Ascending aorta (tissue), 2 donors: ENCODE measurements around the gene RGS3. TPM values are rescaled to one million over a fixed set of nuclear protein-coding genes. Genes with fewer than 3 reads are reported as not detected.
A peak's percentile ranks its signal among the peaks of the same experiment; 100 is the strongest.

Experiments
- DNase-seq, 2 donors: peaks; one replicate each; pipeline ENCODE4 v3.0.0-alpha.2; 2019; ENCODE audit warnings: low spot score in 2 of 2
- H3K27ac ChIP-seq, 2 donors: fragments of 200-600 bp; sonication (generic); one replicate each; pipeline ENCODE4 v1.5.1; 2016 to 2017; ENCODE audit warnings: mild to moderate bottlenecking in 1 of 2
- H3K27me3 ChIP-seq: fragments of 200-600 bp; sonication (generic); one replicate; pipeline ENCODE4 v1.5.1; 2017
- H3K36me3 ChIP-seq, 2 donors: fragments of 200-600 bp; sonication (generic); one replicate each; pipeline ENCODE4 v1.5.1; 2016
- H3K4me1 ChIP-seq, 2 donors: fragments of 200-600 bp; sonication (generic); one replicate each; pipeline ENCODE4 v1.5.1; 2016 to 2017; ENCODE audit warnings: mild to moderate bottlenecking in 1 of 2
- H3K4me3 ChIP-seq, 2 donors: fragments of 200-600 bp; sonication (generic); one replicate each; pipeline ENCODE4 v1.5.1; 2016 to 2017; ENCODE audit warnings: mild to moderate bottlenecking in 1 of 2
- H3K9me3 ChIP-seq, 2 donors: fragments of 200-600 bp; sonication (generic); one replicate each; pipeline ENCODE4 v1.5.1; 2016
- intact Hi-C: fragments of 100-400 bp; cut with DNase I; formaldehyde crosslinking; loops from one replicate; pipeline ENCODE4 v1.15.1; 2023
- total RNA-seq: library from RNA; depleted of rRNA; stranded (reverse); fragments of >200 nt; gene quantifications from one replicate; pipeline ENCODE4 v1.1.0, GENCODE V29; 2016
- TF ChIP-seq, protein P1 (sequence below), 3 experiments: fragments of 200-600 bp in 2 of 3; fragments of 450-650 bp in 1 of 3; sonication (generic) in 2 of 3; IDR thresholded peaks; one replicate each; pipeline ENCODE4 v1.5.1; 2016 to 2019; ENCODE audit warnings: antibody characterized with exemption in 3 of 3, mild to moderate bottlenecking in 1 of 3, moderate library complexity in 1 of 3

The RGS3 gene
- total RNA-seq, 1 donor from 2014 or later, result 125 TPM

DNA sequence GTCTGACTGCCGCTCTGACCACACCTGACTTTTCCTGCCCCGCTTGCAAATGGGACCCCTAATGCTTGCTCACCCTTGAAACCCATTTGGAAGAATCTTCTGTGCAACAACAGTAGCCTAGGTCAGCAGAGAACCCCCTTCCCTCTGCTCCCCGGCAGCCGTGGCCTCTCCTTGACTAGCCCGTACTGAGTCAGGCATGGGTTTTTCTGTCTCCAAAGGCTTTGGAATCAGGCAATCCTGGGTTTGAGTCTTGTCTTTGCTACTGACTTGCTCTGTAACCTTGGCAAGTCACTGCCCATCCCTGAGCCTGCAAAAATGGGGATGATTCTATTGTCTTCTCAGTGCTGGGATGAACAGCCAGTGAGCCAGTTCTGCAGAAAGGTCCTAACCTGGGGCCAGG is 135.4 kb downstream of the RGS3 start:
- no peaks in the 10 kb centered on the region for H3K9me3 ChIP-seq
- peak overlapping the region; percentile 69 to 95 for H3K27ac ChIP-seq
- H3K36me3 ChIP-seq, result peaks cover 31 to 33% of the 10 kb centered on the region in 2 donors
- intact Hi-C loops, result no loop called here
- H3K4me3 ChIP-seq, result peak overlapping the region in 1 of 2 donors; percentile 80
- peaks cover 48 to 71% of the 10 kb centered on the region in 2 donors for H3K4me1 ChIP-seq
- no peaks in the 10 kb centered on the region for H3K27me3 ChIP-seq
- TF ChIP-seq, protein P1, sequence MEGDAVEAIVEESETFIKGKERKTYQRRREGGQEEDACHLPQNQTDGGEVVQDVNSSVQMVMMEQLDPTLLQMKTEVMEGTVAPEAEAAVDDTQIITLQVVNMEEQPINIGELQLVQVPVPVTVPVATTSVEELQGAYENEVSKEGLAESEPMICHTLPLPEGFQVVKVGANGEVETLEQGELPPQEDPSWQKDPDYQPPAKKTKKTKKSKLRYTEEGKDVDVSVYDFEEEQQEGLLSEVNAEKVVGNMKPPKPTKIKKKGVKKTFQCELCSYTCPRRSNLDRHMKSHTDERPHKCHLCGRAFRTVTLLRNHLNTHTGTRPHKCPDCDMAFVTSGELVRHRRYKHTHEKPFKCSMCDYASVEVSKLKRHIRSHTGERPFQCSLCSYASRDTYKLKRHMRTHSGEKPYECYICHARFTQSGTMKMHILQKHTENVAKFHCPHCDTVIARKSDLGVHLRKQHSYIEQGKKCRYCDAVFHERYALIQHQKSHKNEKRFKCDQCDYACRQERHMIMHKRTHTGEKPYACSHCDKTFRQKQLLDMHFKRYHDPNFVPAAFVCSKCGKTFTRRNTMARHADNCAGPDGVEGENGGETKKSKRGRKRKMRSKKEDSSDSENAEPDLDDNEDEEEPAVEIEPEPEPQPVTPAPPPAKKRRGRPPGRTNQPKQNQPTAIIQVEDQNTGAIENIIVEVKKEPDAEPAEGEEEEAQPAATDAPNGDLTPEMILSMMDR (IDR thresholded peaks at IDR 0.05), result no peak
- DNase-seq, result no peak

DNA sequence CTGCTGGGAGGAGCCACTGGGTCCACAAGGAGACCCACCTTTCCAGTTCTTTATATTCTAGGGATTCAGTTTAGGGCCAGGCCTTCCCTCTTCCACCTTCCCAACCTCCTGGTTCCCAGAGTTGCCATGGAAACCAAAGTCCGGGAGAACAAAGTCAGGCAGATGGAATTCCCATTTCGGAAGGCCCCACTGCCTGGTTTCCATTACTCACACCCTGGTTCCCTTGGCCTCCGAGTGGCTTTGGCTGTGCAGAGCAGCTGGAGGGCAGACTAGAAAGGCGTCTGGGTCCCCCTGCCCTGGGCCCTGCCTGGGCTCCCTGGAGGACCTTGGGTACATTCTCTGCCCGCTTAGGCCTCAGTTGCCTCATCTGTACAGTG is 136.1 kb downstream of the RGS3 start:
- Histone ChIP-seq H3K27me3 (no peaks in the 10 kb centered on the region), H3K4me1 (peaks cover 48 to 71% of the 10 kb centered on the region in 2 donors)

DNA sequence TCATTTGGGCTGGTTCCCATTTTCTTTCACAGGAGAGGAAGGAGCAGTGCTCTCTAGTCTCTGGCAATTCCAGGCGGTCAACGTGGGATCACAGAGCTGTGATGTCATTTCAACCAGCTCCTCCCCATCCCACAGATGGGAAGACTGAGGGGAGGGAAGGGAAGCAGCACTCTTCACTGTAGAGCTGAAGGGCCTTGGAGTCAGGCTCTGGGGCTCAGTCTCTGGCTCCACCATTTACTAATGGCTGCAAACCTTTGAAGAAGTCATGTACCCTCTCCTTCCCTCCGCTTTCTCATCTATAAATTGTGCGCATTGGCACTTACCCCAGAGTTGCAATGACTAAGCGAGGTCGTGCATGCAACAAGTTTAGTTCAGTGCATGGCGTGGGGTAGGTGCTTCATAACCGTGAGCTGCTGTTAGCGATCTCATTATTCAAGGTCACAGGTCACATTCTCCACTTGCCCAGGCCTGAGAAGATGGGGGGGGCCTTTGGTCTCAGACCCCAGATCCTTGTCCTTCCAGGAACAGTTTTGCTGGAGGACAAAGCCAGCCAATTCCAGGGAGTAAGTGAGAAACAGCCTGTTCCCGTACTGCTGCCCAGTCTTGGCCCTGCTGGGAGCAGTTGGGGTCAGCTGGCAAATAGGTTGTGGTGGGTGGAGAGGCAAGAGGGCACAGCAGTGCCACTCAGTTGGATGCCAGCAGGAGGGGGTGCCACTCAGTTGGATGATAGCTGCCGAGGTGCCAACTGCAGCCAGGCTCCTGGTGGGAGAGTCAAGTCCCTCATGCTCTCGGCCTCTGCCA is 136.7 kb downstream of the RGS3 start:
- TF ChIP-seq, protein P1 (IDR thresholded peaks at IDR 0.05), result no peak
- peaks cover 48 to 71% of the 10 kb centered on the region in 2 donors for H3K4me1 ChIP-seq
- DNase-seq, result no peak
- peak overlapping the region; percentile 69 to 95 for H3K27ac ChIP-seq
- no peak overlapping the region for H3K4me3 ChIP-seq
- H3K9me3 ChIP-seq, result no peaks in the 10 kb centered on the region
- H3K36me3 ChIP-seq, result peaks cover 29 to 33% of the 10 kb centered on the region in 2 donors
- intact Hi-C loops, result no loop called here
- no peaks in the 10 kb centered on the region for H3K27me3 ChIP-seq

More for the DNA sequence above, 136.1 kb downstream of the RGS3 start:
- DNase-seq, result no peak
- Histone ChIP-seq H3K27ac (peak overlapping the region; percentile 69 to 95), H3K36me3 (peaks cover 31 to 33% of the 10 kb centered on the region in 2 donors), H3K4me3 (peak overlapping the region in 1 of 2 donors; percentile 80), H3K9me3 (no peaks in the 10 kb centered on the region)
- TF ChIP-seq, protein P1 (IDR thresholded peaks at IDR 0.05), result no peak
- intact Hi-C loops, result no loop called here

DNA sequence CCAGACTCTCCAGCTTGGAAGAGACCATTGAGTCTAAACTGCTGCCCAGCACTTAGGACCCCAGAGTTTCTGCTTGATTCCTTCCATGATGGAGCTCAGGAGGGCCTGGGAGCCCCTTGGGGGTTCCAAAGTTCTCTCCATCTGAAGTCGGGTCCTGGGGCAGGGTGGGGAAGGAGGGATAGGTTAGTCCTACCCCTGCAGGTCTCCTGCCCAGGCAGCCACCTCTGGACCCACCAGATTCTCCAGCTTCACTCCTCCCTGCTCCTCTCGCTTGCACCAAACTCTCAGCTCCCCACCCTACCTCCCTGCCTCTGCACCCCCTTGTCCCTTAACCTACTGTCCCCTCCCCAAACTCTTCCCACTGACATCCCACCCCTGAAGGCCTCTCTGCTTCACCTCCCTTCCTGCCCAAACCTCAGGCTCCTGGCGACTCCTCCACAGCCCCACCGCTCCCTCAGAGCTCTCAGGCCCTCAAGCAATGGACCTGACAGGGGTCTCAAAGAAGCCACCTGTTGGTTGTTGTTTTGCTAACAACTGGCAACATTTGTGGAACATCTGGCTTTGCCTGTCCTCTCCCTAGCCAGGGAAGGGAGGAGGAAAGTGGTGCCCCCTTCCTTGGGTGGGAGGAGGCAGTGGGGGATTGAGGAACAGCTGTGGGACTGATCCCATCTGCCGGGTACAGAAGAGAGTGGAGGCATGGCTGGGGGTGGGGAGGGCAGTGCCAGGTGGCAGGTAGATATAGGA is 137.5 kb downstream of the RGS3 start:
- peaks cover 21 to 26% of the 10 kb centered on the region in 2 donors for H3K36me3 ChIP-seq
- peaks cover 46 to 66% of the 10 kb centered on the region in 2 donors for H3K4me1 ChIP-seq
- H3K9me3 ChIP-seq, result no peaks in the 10 kb centered on the region
- TF ChIP-seq, protein P1 (IDR thresholded peaks at IDR 0.05), result no peak
- no peaks in the 10 kb centered on the region for H3K27me3 ChIP-seq
- H3K4me3 ChIP-seq, result no peak overlapping the region
- H3K27ac ChIP-seq, result peak overlapping the region; percentile 69 to 95
- intact Hi-C loops, result no loop called here
- no peak for DNase-seq

DNA sequence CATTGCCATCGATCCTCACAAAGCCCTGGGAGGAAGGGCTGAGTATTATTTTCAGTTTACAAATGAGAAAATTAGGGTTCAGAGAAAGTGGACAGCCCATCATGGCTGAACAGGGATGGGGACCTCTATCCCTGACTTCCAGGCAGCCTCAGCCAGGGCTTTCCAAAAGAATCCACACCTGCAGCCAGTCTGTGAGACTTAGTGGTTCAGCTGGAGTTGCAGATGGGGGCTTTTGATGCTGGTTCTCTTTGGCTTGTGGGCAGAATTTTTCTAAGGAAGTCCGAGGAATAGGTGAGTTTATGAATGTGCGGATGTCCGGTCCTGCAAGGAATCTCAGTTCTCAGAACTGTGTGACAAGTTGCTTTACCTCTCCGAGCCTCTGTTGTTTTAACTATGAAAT is 138.1 kb downstream of the RGS3 start:
- H3K36me3 ChIP-seq, result peaks cover 15 to 20% of the 10 kb centered on the region in 2 donors
- H3K27ac ChIP-seq, result peak overlapping the region; percentile 69 to 95
- no peaks in the 10 kb centered on the region for H3K9me3 ChIP-seq
- TF ChIP-seq, protein P1 (IDR thresholded peaks at IDR 0.05), result no peak
- H3K4me1 ChIP-seq, result peaks cover 40 to 60% of the 10 kb centered on the region in 2 donors
- intact Hi-C loops, result no loop called here
- no peak for DNase-seq
- H3K4me3 ChIP-seq, result no peak overlapping the region
- H3K27me3 ChIP-seq, result no peaks in the 10 kb centered on the region
